Fibroblast of skin of scalp (primary cell): ENCODE data around the gene ST3GAL5.

Experiments
- DNase-seq: peaks from one replicate; pipeline ENCODE4 v3.0.0-alpha.2; 2013

ST3GAL5 gene

DNA sequence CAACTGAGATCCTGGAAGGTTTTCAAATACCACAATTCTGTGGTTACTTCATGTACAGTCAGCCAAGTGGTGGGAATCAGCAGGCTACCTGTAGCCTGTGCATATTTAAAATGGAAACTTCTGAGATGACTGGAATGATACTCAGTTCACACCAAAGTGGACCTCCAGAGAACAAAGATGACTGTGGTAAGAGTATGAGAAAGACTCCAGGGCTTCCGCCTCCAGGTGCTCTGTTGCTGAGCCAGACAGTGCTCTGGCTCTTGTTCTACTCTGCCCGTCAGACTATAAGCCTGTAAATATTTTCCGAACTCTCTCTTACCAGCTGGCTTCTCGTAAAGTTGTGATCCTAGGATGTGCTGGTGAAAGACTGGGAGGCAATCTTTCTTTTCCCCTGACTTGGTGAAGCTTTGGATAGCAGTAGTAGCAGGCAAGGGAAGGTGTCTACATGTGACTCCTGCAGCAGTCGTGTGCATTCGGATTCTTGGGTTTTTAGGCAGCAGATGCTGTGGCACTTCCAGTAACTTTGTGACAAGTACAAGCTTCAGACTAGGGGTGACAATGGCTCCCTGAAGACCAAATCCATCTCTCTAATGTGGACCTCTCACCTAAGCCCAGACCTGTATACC is 23.1 kb downstream of the ST3GAL5 start:
- DNase-seq = peak; percentile 37

DNA sequence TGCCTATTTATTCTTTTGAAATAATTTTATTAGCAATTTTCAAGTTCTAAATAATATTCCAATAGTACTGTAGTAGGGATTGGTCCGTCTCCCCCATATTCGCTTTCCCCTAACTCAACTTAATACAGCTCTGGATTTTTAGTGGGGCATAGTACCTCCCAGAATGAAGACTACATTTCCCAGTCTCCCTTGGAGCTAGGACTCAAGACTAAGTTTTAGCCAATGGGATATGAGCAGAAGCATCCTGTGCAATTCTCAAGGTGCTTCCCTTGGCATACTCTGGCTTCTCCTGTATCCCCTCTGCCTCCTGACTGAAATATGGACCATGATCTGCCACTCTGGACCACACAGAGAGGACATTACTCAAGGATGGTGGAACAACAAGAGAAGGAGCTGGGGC is 24.1 kb downstream of the ST3GAL5 start:
- no peak for DNase-seq

DNA sequence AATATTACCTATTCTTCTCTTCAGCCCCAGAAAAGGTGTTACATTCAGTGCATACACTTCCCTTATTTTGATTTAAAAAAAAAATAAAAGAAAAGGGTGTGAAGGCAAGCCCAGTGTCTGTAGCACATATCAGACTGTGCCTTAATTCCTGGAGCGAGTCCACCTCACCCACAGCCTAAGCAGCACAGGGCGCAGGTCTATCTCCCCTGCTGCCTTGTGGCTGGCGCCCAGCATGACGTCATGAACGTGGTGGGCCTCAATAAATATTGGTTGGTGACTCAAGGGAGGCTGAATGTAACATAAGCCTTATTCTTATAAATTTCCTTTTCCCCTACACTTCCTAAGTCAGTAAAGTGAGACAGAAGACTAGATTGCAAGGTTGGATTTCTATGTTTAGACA is 26.4 kb downstream of the ST3GAL5 start:
- no peak for DNase-seq

DNA sequence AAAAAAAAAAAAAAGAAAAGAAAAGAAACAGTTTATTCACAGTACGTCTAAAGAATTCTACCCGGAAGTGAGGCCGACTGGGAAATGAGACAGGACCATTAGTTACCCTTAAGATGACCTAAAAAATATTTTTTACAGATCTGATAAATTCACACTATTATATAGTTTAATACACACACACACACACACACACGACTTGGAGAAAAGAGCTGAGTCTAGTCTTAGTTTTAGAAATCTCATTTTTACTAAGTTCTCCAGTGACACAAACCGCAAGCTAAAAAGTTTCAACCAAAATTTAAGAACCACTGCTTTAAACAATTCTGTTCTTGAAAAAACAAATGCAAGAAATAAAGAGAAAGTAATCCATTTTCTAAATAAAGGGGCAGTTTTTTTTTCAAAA is 27.1 kb downstream of the ST3GAL5 start:
- DNase-seq = no peak

DNA sequence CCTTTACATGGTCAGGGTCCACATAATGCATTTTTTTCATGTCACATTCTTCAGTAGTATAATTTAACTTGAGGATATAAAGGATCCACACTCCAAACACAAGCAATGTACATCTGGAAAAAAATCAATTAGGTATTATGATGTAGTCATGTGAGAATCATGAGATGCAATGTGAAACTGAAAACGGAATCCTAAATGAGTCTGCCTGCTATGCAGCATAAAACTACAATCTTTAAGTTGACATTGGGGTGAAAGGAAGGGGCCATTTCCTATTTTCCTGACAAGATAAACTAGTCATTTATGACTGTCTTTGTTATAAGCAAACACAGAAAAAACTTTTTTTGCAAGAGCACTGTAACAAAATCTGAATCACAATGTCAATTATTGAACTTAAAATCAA is 27.6 kb downstream of the ST3GAL5 start:
- no peak for DNase-seq

- no peak for DNase-seq
Observed at GRCh38 chr2:85858841-85859240, 29.9 kb downstream of the ST3GAL5 start.

DNA sequence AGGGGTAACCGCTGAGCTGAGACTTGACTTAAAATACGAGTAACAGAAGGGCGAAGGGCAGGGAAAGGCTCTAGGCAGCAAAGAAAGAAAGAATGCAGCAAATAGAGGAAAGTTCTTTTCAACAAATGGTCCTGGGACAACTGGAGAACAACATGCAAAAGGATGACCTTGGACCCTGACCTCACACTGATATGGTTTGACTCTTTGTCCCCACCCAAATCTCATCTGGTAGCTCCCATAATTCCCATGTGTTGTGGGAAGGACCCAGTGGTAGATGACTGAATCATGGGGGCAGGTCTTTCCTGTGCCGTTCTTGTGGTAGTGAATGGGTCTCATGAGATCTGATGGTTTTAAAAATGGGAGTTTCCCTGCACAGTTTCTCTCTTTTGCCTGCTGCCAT is 33.9 kb downstream of the ST3GAL5 start:
- DNase-seq = no peak

DNA sequence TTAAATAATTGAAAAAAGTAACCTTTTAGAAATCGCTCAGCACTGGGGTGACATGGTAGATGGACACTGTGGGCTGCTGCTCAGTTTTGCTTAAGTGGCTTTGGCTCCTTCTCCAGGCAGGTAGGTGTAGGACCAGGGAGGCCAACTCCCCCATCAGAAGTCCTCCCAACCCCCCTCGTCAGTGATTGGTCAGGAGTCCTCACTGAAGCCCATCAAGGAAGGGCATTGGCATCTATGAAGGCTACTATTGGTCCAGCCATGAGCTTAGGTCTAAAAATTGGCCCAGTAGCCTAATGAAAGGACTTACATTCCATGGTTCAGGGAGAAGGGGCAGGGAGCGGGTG is 34.7 kb downstream of the ST3GAL5 start:
- no peak for DNase-seq

- no peak for DNase-seq
Observed at GRCh38 chr2:85853499-85854165, 35.2 kb downstream of the ST3GAL5 start.

DNA sequence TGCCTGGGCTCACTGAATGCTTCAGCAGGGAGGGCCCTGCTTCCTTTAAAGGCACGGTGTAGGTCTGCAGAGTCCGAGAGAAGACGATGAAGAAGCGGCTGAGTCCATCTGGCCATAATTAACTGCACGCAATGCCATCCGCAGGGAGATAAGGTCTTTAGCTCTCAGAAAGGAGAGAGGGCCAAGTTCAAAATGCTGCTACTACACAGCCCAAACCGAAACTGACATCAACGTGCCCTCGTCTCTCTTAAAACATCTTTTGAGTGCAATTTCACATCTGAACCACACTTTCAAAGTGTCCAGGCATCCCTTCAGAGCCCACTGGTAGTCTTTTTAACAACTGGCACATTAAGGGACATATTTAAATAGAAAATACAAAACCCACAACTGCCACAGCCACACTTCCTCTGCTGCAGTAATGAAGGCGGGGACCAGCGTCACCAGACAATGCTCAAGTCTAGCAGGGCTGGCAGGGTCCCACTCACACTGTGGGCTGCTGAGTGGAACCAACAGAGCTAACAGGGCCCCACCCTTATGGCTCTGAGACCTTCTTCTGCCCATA is 35.8 kb downstream of the ST3GAL5 start:
- peak; percentile 27 for DNase-seq

GRCh38 chr2:85852152-85852840 is 36.5 kb downstream of the ST3GAL5 start:
- DNase-seq = no peak

DNA sequence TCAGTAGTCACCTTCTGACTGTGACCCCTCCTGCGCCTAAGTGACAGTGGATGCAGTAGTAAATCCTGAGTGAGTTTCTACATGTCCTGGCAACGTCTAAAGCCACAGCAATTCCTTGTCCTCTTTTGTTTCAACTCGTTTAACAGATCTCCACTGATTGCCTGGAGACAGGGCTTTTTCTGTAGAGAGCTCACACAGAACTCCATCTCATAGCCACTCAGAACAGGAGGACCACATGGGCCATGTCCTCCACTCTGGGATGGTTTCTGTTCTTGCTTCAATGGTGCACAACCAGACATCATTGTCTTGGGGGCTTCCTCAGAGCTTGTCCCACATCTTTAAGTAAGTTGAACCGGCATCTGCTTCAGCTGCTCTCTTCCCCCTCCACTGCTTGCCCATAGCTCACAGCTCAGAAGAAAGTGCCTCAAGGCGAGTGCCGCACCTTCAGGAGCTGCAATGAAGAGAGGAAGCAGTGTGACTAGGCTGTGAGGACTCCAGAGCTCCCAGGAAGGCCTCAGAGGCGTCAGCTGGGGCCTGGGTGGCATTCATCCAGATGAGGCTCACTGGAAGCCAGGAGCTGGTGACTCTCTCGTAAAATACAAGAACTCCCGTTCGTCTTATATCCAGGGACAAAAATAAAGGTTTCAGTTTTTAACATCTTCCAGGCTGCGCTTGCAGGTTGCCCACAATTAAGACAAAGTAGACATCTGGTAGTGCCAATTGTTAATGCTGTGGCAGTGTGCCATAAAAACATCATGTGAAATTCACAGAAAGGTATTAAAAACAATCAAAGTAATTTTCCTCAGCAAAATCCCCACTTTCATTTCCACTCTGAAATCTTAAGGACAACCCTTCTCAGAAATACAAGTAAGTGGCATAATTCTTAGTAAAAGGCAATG is 37.3 kb downstream of the ST3GAL5 start:
- DNase-seq = no peak

- no peak for DNase-seq
Observed at GRCh38 chr2:85850451-85850850, 38.3 kb downstream of the ST3GAL5 start.

DNA sequence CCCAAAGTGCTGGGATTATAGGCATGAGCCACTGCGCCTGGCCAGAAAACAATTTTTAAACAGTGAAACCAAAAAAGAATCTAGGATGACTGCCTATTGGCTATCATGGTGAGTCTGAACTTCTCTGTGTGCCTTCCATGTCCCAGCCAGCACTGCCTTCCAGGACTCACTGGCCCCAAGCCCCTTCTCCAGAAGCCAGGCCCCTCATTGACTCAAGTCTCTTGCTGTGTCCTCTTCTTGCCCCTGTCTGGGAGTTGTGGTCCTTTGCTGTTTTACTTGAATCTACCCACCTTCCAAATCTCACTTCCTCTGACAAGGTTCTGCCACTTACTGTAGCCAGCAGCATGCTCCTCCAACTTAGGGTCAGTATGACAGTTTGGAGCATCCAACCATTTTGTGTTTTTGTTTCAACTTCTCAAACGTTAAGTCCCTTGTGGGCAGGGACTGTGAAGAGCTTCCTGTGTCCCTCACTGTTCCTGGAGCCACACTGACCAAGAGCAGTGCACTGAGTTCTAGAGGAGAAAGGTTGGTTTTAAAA is 41.7 kb downstream of the ST3GAL5 start:
- no peak for DNase-seq

DNA sequence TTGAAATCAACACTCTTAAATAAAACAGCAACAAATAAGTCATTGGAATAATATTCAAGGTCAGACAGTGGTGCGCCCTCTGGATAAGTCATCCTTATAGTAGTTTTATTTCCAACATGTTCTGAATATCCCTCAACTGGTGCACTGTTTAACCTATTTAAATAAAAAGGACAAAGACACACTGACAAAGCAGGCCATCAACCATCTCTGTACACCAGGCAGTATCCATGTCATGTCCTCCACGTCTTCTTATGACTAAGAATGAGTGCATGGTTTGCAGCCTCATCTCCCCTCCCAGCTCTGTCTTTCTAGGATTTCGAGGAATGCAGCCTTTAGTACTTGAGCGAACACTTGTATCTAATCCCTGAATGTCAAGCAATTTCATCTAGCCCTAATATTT is 42.4 kb downstream of the ST3GAL5 start:
- DNase-seq = peak; percentile 80

DNA sequence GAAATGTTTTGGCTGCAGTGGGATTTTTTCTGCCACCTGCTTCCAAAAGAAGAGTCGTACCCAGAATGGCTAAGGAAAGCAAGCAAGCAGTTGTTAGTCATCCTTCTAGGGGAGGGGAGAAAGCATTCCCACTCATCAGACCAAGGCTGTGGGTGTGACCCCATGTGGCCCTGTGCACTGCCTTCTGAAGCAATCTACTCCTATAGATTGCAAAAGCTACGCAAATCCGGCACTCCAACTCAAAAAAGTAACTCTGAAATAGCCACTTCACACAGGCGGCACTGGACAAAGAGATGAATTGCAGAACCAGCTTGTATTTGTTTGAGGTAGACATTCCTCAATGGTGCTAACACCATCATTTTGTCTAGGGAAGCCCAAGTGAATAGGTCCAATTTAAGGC is 44.3 kb downstream of the ST3GAL5 start:
- DNase-seq = no peak

DNA sequence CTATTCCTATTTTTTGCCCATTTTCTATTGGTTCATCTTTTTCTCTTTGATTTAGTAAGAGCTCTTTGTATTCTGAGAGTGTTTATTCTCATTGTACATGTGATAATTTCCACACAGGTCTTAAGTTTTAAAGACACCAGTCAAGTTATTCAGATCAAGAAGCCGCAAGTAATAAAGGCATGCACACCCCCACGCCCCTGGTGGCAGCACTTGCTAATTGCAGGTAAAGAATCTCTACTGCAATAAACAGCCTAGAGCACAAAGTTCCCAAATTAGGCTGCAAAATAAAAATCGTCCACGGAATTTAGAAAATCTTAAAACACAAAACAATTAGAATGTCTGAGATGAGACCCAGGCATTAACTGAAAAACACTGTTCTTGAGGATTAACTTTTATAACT is 45.2 kb downstream of the ST3GAL5 start:
- no peak for DNase-seq

DNA sequence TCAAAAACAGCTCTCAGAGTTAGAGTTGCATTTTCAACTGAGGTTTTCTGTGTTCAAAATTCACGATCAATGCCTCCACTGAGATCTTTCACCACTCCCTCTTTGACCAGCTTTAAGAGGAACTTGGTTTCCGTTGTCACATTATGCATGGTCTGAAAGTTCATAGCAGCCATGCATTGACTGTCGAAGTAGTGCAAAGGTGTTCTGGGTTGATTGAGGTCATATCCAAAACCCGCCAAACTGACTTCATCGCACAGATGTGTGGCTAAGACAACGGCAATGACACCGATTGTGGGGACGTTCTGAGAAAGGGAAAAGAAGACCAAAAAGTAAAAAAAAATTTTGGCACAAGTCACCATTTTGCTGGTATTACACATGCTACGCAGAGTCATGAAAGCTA is 48.7 kb downstream of the ST3GAL5 start:
- DNase-seq = no peak

DNA sequence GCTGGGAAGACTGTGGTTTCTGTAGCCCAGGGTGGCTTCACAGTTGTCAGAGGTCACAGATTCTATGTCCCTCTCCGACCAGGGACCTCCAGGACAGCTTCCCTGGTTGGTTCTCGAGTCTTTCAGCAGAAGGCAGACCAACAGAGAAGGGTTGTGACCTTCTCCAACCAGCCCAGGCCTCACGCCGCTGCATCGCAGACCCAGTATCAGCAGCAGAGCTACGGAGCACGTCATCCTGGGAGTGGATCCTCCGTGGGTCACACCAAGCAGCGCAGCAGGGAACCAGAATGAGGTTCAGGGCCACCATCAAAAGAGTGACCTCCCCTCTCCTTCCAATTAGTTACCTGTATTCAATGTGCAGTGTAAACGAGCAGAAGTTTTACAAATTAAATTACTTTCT is 49.3 kb downstream of the ST3GAL5 start:
- DNase-seq = no peak

DNA sequence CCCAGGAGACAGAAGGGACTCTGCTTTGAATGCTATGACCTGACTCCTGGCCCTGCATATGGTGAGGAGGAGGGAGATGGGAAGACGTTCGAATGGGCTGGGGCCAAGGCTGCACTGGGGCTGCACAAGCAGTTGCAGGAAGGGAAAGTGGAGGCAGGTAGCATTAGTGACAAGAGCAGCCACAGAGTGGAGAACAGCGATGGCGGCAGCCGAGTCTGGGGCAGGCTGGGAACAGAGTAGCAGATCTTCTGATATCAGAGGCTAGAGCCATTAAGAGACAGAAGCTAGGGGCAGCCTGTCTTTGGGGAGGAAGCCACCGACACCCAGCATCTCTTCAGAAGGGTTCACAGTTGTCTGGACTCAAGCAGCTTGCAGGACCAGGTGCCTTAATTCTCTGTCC is 50.1 kb downstream of the ST3GAL5 start:
- DNase-seq = no peak

- no peak for DNase-seq
Observed at GRCh38 chr2:85838181-85838580, 50.6 kb downstream of the ST3GAL5 start.

- DNase-seq = peak; percentile 47
Observed at GRCh38 chr2:85834466-85834865, 54.3 kb downstream of the ST3GAL5 start.

- DNase-seq = no peak
Observed at GRCh38 chr2:85831735-85832134, 57.1 kb downstream of the ST3GAL5 start.
